GM12878 (cell line): ENCODE results near the gene CDX1. TPM values are rescaled to one million over a fixed set of nuclear protein-coding genes. Genes with fewer than 3 reads are reported as not detected.

Source experiments
- ATAC-seq: fragments of 200-7000 bp; cut with Tn5 transposase; 3 replicates; pipeline ENCODE4 v1.9.1; 2020; ENCODE audit warnings: mild to moderate bottlenecking, moderate library complexity
- BruUV-seq: library from RNA; stranded (reverse); fragments of 400-500 nt; replicated peaks from 2 replicates; lab custom pipeline; 2021; lab: Mats Ljungman, UMichigan
- CTCF ChIA-PET: fragments of 300-600 bp; sonication (Branson Sonifier 250); formaldehyde crosslinking; extraction: SDS; loops from one replicate; lab custom pipeline; 2021; ENCODE audit warnings: inconsistent platforms; lab: Yijun Ruan, JAX
- POLR2A ChIA-PET: fragments of 350-600 bp; formaldehyde crosslinking; extraction: SDS; loops from one replicate; lab custom pipeline; 2021; ENCODE audit warnings: inconsistent platforms; lab: Charles Lee
- RAD21 ChIA-PET: fragments of 300-600 bp; sonication (Branson Sonifier 250); formaldehyde crosslinking; loops from one replicate; lab custom pipeline; 2023; ENCODE audit warnings: antibody characterized with exemption; ENCODE audit not compliant: unreplicated experiment; lab: Charles Lee
- SMC1A ChIA-PET: fragments of 300-600 bp; sonication (Branson Sonifier 250); formaldehyde crosslinking; loops from one replicate; lab custom pipeline; 2023; ENCODE audit not compliant: unreplicated experiment, uncharacterized antibody; lab: Charles Lee
- DNase-seq: peaks from one replicate; pipeline ENCODE4 v3.0.0-alpha.2; 2011; ENCODE audit warnings: low read depth, low spot score
- FAIRE-seq: peaks from 3 replicates; lab custom pipeline; 2011; peaks lifted over from hg19 to GRCh38; lab: Jason Lieb, UNC
- H2AFZ ChIP-seq: 2 replicates; pipeline ENCODE4 v1.6.0; 2011; ENCODE audit warnings: low read depth, low read length, control low read depth; ENCODE audit not compliant: control insufficient read depth
- H3K27ac ChIP-seq: 2 replicates; pipeline ENCODE4 v1.5.1; 2011; ENCODE audit warnings: control low read depth; ENCODE audit not compliant: control insufficient read depth, insufficient read depth
- H3K27me3 ChIP-seq, 2 experiments: replicated peaks in 1 of 2; 2 replicates each; pipeline versions ENCODE4 v1.6.0 to v1.6.1; 2011; ENCODE audit warnings: low read length in 1 of 2; ENCODE audit not compliant: control insufficient read depth in 2 of 2, insufficient read depth in 2 of 2
- H3K36me3 ChIP-seq, 2 experiments: 2 replicates each; pipeline ENCODE4 v1.5.1; 2011; ENCODE audit warnings: low read length in 1 of 2; ENCODE audit not compliant: control insufficient read depth in 2 of 2, insufficient read depth in 2 of 2
- H3K4me1 ChIP-seq: 2 replicates; pipeline ENCODE4 v1.6.1; 2011; ENCODE audit warnings: mild to moderate bottlenecking, low read length, moderate library complexity, mixed read lengths; ENCODE audit not compliant: control insufficient read depth, insufficient read depth
- H3K4me2 ChIP-seq: 2 replicates; pipeline ENCODE4 v1.6.0; 2011; ENCODE audit warnings: control low read depth; ENCODE audit not compliant: control insufficient read depth, insufficient read depth
- H3K4me3 ChIP-seq: fragments of 200-600 bp; sonication (generic); 2 replicates; pipeline ENCODE4 v1.5.1; 2016
- H3K79me2 ChIP-seq: 2 replicates; pipeline ENCODE4 v1.6.0; 2011; ENCODE audit warnings: low read length; ENCODE audit not compliant: control insufficient read depth, insufficient read depth
- H3K9ac ChIP-seq: 2 replicates; pipeline ENCODE4 v1.8.0; 2011; ENCODE audit warnings: low read length, control low read depth, mixed read lengths; ENCODE audit not compliant: control insufficient read depth, insufficient read depth
- H3K9me3 ChIP-seq: replicated peaks from 3 replicates; pipeline ENCODE4 v1.5.1; 2011; ENCODE audit warnings: mild to moderate bottlenecking, low read length; ENCODE audit not compliant: control insufficient read depth, insufficient read depth
- H4K20me1 ChIP-seq: 2 replicates; pipeline ENCODE4 v1.6.0; 2011; ENCODE audit not compliant: control insufficient read depth, insufficient read depth
- CBX5 ChIP-seq: sonication (generic); IDR thresholded peaks from 2 replicates; pipeline ENCODE4 v1.6.1; 2016; ENCODE audit warnings: low read depth, moderate library complexity, mild to moderate bottlenecking, inconsistent platforms
- HCFC1 ChIP-seq: fragments of 150-350 bp; IDR thresholded peaks from 2 replicates; pipeline ENCODE4 v1.6.1; 2014; ENCODE audit warnings: low read length
- IRF3 ChIP-seq: fragments of 450-650 bp; IDR thresholded peaks from 2 replicates; pipeline ENCODE4 v1.6.1; 2014; ENCODE audit warnings: mild to moderate bottlenecking
- MTA2 ChIP-seq: fragments of 450-650 bp; IDR thresholded peaks from 2 replicates; pipeline ENCODE4 v1.6.1; 2016; ENCODE audit warnings: low read depth, mild to moderate bottlenecking, moderate library complexity
- PKNOX1 ChIP-seq: fragments of 450-650 bp; IDR thresholded peaks from 2 replicates; pipeline ENCODE4 v1.6.1; 2016; ENCODE audit warnings: mild to moderate bottlenecking
- STAT1 ChIP-seq: fragments of 450-650 bp; conservative IDR thresholded peaks from 2 replicates; pipeline ENCODE4 v1.6.1; 2014; ENCODE audit warnings: antibody characterized with exemption, mild to moderate bottlenecking
- WRNIP1 ChIP-seq: IDR thresholded peaks from 2 replicates; pipeline ENCODE4 v1.6.1; 2011; ENCODE audit warnings: low read depth, low read length, improper control_type of control experiment, borderline replicate concordance
- ZBED1 ChIP-seq: IDR thresholded peaks from 2 replicates; pipeline ENCODE4 v1.6.1; 2016; ENCODE audit warnings: borderline replicate concordance
- ZNF207 ChIP-seq: fragments of 450-650 bp; IDR thresholded peaks from 2 replicates; pipeline ENCODE4 v1.6.1; 2014; ENCODE audit warnings: antibody characterized with exemption, mild to moderate bottlenecking, borderline replicate concordance
- ZNF622 ChIP-seq: fragments of 450-650 bp; IDR thresholded peaks from 2 replicates; pipeline ENCODE4 v1.6.1; 2017; ENCODE audit warnings: mild to moderate bottlenecking, inconsistent platforms
- ZNF687 ChIP-seq: fragments of 450-650 bp; IDR thresholded peaks from 2 replicates; pipeline ENCODE4 v1.6.1; 2017; ENCODE audit warnings: mild to moderate bottlenecking, moderate library complexity
- WGBS: methylation state at CpG from one replicate; pipeline ENCODE4 v1.1.6; 2016; ENCODE audit warnings: low lambda C conversion rate; ENCODE audit not compliant: insufficient replicate concordance, insufficient coverage; ENCODE audit errors: missing lambda C conversion rate; 5-methylcytosine and 5-hydroxymethylcytosine counted together
- in situ Hi-C: fragments of 300-500 bp; cut with MboI; formaldehyde crosslinking; loops from 9 replicates; pipeline ENCODE4 v1.14.3; 2018; ENCODE audit warnings: mixed read lengths
- intact Hi-C: fragments of 100-400 bp; cut with micrococcal nuclease; formaldehyde crosslinking; loops from one replicate; pipeline ENCODE4 v1.14.2; 2022; ENCODE audit not compliant: unreplicated experiment
- polyA plus RNA-seq, 11 experiments: library from polyadenylated mRNA; depleted of rRNA in 4 of 11; unstranded in 6 of 11; stranded (reverse) in 5 of 11; fragments of >200 nt; fragmentation: Nextera tagmentation in 4 of 11; fragmentation: Illumina TruSeq in 1 of 11; extraction: Ambion mirVana in 4 of 11; extraction: Trizol in 1 of 11; gene quantifications; 1 replicate in 1 of 11; 2 replicates in 10 of 11; pipeline versions ENCODE4 v1.2.1 to v1.2.3, GENCODE V29; 2011 to 2016; ENCODE audit warnings: inconsistent platforms in 2 of 11, missing spikeins in 2 of 11, low read depth in 1 of 11
- total RNA-seq, 4 experiments: library from RNA; depleted of rRNA in 3 of 4; stranded (reverse); fragments of >200 nt in 3 of 4; fragmentation: Illumina TruSeq in 1 of 4; extraction: Trizol in 1 of 4; gene quantifications; 2 replicates each; pipeline versions ENCODE4 v1.2.1 to v1.2.3, GENCODE V29; 2013 to 2021
- TF ChIP-seq, protein P1 (sequence below), 3 experiments: IDR thresholded peaks in 2 of 3; conservative IDR thresholded peaks in 1 of 3; 2 replicates each; pipeline ENCODE4 v1.5.1; 2011; ENCODE audit warnings: low read depth in 3 of 3, low read length in 3 of 3, mild to moderate bottlenecking in 3 of 3, control low read depth in 2 of 3, moderate library complexity in 2 of 3, inconsistent platforms in 1 of 3, mixed read lengths in 1 of 3; ENCODE audit not compliant: control insufficient read depth in 2 of 3, insufficient read depth in 1 of 3; ENCODE audit errors: extremely low read depth in 1 of 3
- TF ChIP-seq, protein P2 (sequence below): fragments of 450-650 bp; IDR thresholded peaks from 2 replicates; pipeline ENCODE4 v1.6.1; 2017; ENCODE audit warnings: borderline replicate concordance

CDX1 gene
- total and polyA plus RNA-seq, 10 of the 15 experiments (the other 5 are each of a cell fraction or from before 2014, with no cell fraction given): not detected

DNA sequence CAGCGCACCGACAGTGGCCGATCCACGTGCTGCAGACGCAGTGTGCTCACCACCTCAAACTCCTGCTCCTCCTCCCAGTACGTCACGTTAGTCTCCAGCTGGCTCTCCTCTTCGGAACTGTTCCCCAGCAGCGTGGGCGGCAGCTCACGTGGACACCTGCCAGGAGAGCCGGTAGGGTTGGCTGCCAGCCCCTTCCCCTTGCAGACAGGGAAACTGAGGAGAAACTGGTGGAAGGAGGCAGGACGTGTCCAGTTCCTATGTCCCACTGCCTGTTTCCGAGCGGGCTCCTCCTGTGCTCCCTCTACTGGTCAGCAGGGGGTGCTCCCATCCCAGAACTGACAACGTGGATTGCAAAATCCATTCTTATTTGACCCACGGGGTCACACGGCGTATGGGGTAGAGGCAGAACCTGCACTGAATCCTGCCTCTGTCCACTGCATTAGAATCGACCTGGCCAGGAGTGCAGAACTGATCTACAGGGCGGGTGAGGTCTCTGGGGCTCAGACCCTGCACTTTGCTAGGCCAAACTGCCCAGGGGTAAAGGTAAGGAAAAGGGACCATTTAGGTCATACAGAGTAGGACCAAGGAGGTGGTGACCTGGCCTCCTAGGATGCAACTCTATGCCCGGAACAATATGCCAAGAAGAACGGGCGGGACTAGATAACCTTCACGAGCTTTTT, 36.6 kb upstream of the CDX1 start:
- BruUV-seq: no TSS peak
- peak; percentile 93 for ATAC-seq
- no peaks in the 10 kb centered on the region for H3K9me3 ChIP-seq
- POLR2A ChIA-PET: no interaction called here
- DNase-seq: no peak
- H2AFZ ChIP-seq: no peak overlapping the region
- RAD21 ChIA-PET: interaction anchor here (0.8 to 2.5 kb wide), 6 partner anchors 29 to 221 kb away, joined by 3 to 9 read pairs (median 4); no protein-coding TSS in a partner anchor
- no peaks in the 10 kb centered on the region for H3K36me3 ChIP-seq
- no peaks in the 10 kb centered on the region for H4K20me1 ChIP-seq
- no peaks in the 10 kb centered on the region for H3K27me3 ChIP-seq
- no peaks in the 10 kb centered on the region for H3K4me1 ChIP-seq
- in situ Hi-C loops: loop anchor here (5.0 kb wide), 1 partner anchor 92 kb away; no protein-coding TSS in a partner anchor
- WGBS: 35% methylated on average over 25 of the region's 25 CpGs
- CTCF ChIA-PET: interaction anchor here (0.7 to 3.8 kb wide), 16 partner anchors 8 to 221 kb away, joined by 3 to 30 read pairs (median 4); partner anchors contain the start of gene PDGFRB
- SMC1A ChIA-PET: interaction anchor here (1.0 to 4.8 kb wide), 6 partner anchors 22 to 221 kb away, joined by 3 to 22 read pairs (median 3); no protein-coding TSS in a partner anchor
- H3K27ac ChIP-seq: no peak overlapping the region
- no peak overlapping the region for H3K9ac ChIP-seq
- intact Hi-C loops: loop anchor here (1.0 to 2.0 kb wide), 4 partner anchors 45 to 306 kb away; no protein-coding TSS in a partner anchor
- no peaks in the 10 kb centered on the region for H3K79me2 ChIP-seq
- FAIRE-seq: peak; percentile 98
- H3K4me2 ChIP-seq: no peak overlapping the region
- H3K4me3 ChIP-seq: no peak overlapping the region
- TF ChIP-seq WRNIP1 (no peak), PKNOX1 (no peak), HCFC1 (no peak), IRF3 (no peak), STAT1 (no peak), MTA2 (no peak), ZNF687 (no peak), ZBED1 (no peak), ZNF207 (0 out of 2 replicates have a peak, but pooled peaks have one; percentile 49), ZNF622 (no peak), CBX5 (no peak)
- TF ChIP-seq, protein P1, sequence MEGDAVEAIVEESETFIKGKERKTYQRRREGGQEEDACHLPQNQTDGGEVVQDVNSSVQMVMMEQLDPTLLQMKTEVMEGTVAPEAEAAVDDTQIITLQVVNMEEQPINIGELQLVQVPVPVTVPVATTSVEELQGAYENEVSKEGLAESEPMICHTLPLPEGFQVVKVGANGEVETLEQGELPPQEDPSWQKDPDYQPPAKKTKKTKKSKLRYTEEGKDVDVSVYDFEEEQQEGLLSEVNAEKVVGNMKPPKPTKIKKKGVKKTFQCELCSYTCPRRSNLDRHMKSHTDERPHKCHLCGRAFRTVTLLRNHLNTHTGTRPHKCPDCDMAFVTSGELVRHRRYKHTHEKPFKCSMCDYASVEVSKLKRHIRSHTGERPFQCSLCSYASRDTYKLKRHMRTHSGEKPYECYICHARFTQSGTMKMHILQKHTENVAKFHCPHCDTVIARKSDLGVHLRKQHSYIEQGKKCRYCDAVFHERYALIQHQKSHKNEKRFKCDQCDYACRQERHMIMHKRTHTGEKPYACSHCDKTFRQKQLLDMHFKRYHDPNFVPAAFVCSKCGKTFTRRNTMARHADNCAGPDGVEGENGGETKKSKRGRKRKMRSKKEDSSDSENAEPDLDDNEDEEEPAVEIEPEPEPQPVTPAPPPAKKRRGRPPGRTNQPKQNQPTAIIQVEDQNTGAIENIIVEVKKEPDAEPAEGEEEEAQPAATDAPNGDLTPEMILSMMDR (IDR thresholded peaks at IDR 0.05 in 2 of 3, conservative IDR thresholded peaks at IDR 0.05 in 1 of 3; ENCODE audit: control insufficient read depth in 2 of 3, extremely low read depth in 1 of 3, insufficient read depth in 1 of 3, low read depth in 3 of 3, low read length in 3 of 3): peak; percentile 88 to 92 (median 91)
- TF ChIP-seq, protein P2, sequence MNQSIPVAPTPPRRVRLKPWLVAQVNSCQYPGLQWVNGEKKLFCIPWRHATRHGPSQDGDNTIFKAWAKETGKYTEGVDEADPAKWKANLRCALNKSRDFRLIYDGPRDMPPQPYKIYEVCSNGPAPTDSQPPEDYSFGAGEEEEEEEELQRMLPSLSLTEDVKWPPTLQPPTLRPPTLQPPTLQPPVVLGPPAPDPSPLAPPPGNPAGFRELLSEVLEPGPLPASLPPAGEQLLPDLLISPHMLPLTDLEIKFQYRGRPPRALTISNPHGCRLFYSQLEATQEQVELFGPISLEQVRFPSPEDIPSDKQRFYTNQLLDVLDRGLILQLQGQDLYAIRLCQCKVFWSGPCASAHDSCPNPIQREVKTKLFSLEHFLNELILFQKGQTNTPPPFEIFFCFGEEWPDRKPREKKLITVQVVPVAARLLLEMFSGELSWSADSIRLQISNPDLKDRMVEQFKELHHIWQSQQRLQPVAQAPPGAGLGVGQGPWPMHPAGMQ: no peak
